Fibroblast of lung (primary cell): Measurements from ENCODE around the gene JMJD6. TPM values are rescaled to one million over a fixed set of nuclear protein-coding genes. Genes with fewer than 3 reads are reported as not detected.

Experiments
- DNase-seq, 2 donors: peaks; one replicate each; pipeline versions ENCODE4 v3.0.0 to v3.0.0-alpha.2; 2010; ENCODE audit warnings: low read depth in 2 of 2
- H2AFZ ChIP-seq: 2 replicates; pipeline ENCODE4 v1.5.1; 2012; ENCODE audit warnings: low read length, control low read depth, inconsistent platforms
- H3K27ac ChIP-seq: 2 replicates; pipeline ENCODE4 v1.5.1; 2011; ENCODE audit warnings: low read length, control low read depth; ENCODE audit not compliant: insufficient read depth
- H3K27me3 ChIP-seq: 2 replicates; pipeline ENCODE4 v1.5.1; 2011; ENCODE audit warnings: mild to moderate bottlenecking, low read length; ENCODE audit not compliant: control insufficient read depth, insufficient read depth
- H3K36me3 ChIP-seq: 2 replicates; pipeline ENCODE4 v1.5.1; 2011; ENCODE audit warnings: low read length; ENCODE audit not compliant: control insufficient read depth, insufficient read depth
- H3K4me1 ChIP-seq: 2 replicates; pipeline ENCODE4 v1.5.1; 2011; ENCODE audit warnings: low read length; ENCODE audit not compliant: control insufficient read depth, insufficient read depth; ENCODE audit errors: extremely low read depth
- H3K4me2 ChIP-seq: 2 replicates; pipeline ENCODE4 v1.5.1; 2011; ENCODE audit warnings: low read length, control low read depth; ENCODE audit not compliant: insufficient read depth; ENCODE audit errors: extremely low read depth
- H3K4me3 ChIP-seq, 4 experiments: fragments of 200-600 bp in 1 of 4; sonication (generic) in 1 of 4; replicated peaks in 1 of 4; 2 replicates each; pipeline ENCODE4 v1.5.1; 2011 to 2016; ENCODE audit warnings: low read length in 4 of 4, low read depth in 3 of 4, mild to moderate bottlenecking in 3 of 4, control low read depth in 2 of 4, inconsistent platforms in 1 of 4, mixed read lengths in 1 of 4; ENCODE audit not compliant: insufficient read depth in 1 of 4; ENCODE audit errors: control extremely low read depth in 1 of 4
- H3K79me2 ChIP-seq: 2 replicates; pipeline ENCODE4 v1.5.1; 2012; ENCODE audit warnings: mild to moderate bottlenecking, low read length, inconsistent platforms; ENCODE audit not compliant: control insufficient read depth, insufficient read depth
- H3K9ac ChIP-seq: 2 replicates; pipeline ENCODE4 v1.5.1; 2011; ENCODE audit warnings: mild to moderate bottlenecking, low read length, control low read depth; ENCODE audit not compliant: insufficient read depth
- H3K9me3 ChIP-seq: 2 replicates; pipeline ENCODE4 v1.5.1; 2012; ENCODE audit warnings: low read depth, low read length; ENCODE audit not compliant: control insufficient read depth, insufficient read depth
- H4K20me1 ChIP-seq: 2 replicates; pipeline ENCODE4 v1.5.1; 2011; ENCODE audit warnings: low read length; ENCODE audit not compliant: control insufficient read depth, insufficient read depth; ENCODE audit errors: extremely low read depth
- EZH2 ChIP-seq: IDR thresholded peaks from 2 replicates; pipeline ENCODE4 v1.5.1; 2012; ENCODE audit warnings: low read length, control low read depth, mild to moderate bottlenecking; ENCODE audit errors: missing control alignments
- polyA plus RNA-seq, 2 donors: library from polyadenylated mRNA; depleted of rRNA in 1 of 2; stranded (reverse) in 1 of 2; unstranded in 1 of 2; fragments of >200 nt; gene quantifications; 2 replicates each; pipeline ENCODE4 v1.2.1, GENCODE V29; 2011 to 2012; ENCODE audit warnings: missing spikeins in 1 of 2
- total RNA-seq: library from RNA; depleted of rRNA; stranded (reverse); fragments of >200 nt; gene quantifications from 2 replicates; pipeline ENCODE4 v1.2.1, GENCODE V29; 2014
- TF ChIP-seq, protein P1 (sequence below), 2 donors: IDR thresholded peaks in 1 of 2; conservative IDR thresholded peaks in 1 of 2; 1 replicate in 1 of 2; 2 replicates in 1 of 2; pipeline ENCODE4 v1.5.1; 2011 to 2012; ENCODE audit warnings: low read length in 2 of 2, control low read depth in 1 of 2, inconsistent platforms in 1 of 2, low read depth in 1 of 2, mild to moderate bottlenecking in 1 of 2

Gene JMJD6
- total and polyA plus RNA-seq, 2 donors (not counting 1 experiment from before 2014, with no cell fraction given): 16.2 to 17.7 TPM

DNA sequence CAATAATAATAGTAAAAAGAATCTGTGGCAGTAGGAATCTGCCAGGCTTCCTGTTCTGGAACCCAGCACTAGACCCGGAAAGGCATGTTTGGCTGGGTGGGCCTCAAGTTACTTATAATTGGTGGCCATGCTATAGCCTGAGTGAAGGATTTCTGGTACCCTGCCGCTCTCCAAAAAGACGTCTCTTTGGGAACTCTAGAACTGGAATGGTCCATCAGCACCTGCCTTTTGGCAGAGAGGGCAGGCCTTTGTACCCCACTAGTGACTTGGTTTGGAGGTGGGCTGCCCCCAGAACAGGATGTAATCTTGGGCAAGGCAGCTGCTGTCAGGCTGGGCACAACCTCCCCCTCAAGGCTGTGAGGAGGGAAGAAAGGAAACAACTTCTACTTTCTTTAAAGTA, 53.5 kb downstream of the JMJD6 start:
- Histone ChIP-seq H3K9ac (no peak overlapping the region), H3K9me3 (no peaks in the 10 kb centered on the region), H3K27me3 (no peaks in the 10 kb centered on the region), H3K27ac (no peak overlapping the region), H4K20me1 (no peaks in the 10 kb centered on the region), H3K36me3 (peaks cover 2% of the 10 kb centered on the region), H3K4me1 (peaks cover 9% of the 10 kb centered on the region), H3K4me3 (no peak overlapping the region), H3K79me2 (no peaks in the 10 kb centered on the region), H3K4me2 (no peak overlapping the region), H2AFZ (no peak overlapping the region)
- DNase-seq: no peak
- TF ChIP-seq, protein P1, sequence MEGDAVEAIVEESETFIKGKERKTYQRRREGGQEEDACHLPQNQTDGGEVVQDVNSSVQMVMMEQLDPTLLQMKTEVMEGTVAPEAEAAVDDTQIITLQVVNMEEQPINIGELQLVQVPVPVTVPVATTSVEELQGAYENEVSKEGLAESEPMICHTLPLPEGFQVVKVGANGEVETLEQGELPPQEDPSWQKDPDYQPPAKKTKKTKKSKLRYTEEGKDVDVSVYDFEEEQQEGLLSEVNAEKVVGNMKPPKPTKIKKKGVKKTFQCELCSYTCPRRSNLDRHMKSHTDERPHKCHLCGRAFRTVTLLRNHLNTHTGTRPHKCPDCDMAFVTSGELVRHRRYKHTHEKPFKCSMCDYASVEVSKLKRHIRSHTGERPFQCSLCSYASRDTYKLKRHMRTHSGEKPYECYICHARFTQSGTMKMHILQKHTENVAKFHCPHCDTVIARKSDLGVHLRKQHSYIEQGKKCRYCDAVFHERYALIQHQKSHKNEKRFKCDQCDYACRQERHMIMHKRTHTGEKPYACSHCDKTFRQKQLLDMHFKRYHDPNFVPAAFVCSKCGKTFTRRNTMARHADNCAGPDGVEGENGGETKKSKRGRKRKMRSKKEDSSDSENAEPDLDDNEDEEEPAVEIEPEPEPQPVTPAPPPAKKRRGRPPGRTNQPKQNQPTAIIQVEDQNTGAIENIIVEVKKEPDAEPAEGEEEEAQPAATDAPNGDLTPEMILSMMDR (conservative IDR thresholded peaks at IDR 0.05 in 1 of 2, IDR thresholded peaks at IDR 0.05 in 1 of 2; ENCODE audit: low read depth in 1 of 2, low read length in 2 of 2): no peak
- TF ChIP-seq EZH2: no peak

DNA sequence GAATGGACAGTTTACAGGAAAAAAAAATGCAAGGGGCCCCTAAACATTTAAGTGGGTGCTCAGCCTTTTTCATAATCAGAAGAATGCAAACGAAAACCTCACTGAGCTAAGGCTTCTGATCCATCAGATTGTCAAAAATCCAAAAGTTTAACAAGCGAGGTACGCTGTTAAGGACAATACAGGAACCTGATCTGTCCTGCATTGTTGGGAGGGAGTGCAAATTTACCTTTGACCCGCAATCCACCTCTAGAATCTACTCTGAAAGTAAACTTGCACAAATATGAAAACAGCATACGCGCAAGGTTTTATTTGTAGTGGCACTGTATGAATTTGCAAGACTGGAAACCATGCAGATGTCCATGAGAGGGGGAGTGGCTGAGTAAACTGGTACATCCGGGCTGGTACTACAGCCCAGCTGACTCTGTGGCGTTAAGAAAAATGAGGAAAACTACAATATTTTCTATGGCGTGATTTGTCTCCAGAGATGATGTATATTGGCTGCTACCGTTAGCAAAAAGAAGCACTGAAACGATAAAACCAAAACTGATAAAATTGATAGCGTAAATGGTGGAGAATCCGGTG, 54.0 kb downstream of the JMJD6 start:
- Histone ChIP-seq H3K27ac (peak overlapping the region; percentile 58), H3K9me3 (no peaks in the 10 kb centered on the region), H3K4me1 (peaks cover 9% of the 10 kb centered on the region), H4K20me1 (no peaks in the 10 kb centered on the region), H3K4me3 (peak overlapping the region; percentile 63 to 93 (median 68)), H3K4me2 (peak overlapping the region; percentile 88), H2AFZ (peak overlapping the region; percentile 61), H3K79me2 (no peaks in the 10 kb centered on the region), H3K27me3 (no peaks in the 10 kb centered on the region), H3K36me3 (peaks cover 2% of the 10 kb centered on the region), H3K9ac (peak overlapping the region; percentile 23)
- TF ChIP-seq, protein P1 (conservative IDR thresholded peaks at IDR 0.05 in 1 of 2, IDR thresholded peaks at IDR 0.05 in 1 of 2; ENCODE audit: low read depth in 1 of 2, low read length in 2 of 2): no peak
- TF ChIP-seq EZH2: no peak
- no peak for DNase-seq

DNA sequence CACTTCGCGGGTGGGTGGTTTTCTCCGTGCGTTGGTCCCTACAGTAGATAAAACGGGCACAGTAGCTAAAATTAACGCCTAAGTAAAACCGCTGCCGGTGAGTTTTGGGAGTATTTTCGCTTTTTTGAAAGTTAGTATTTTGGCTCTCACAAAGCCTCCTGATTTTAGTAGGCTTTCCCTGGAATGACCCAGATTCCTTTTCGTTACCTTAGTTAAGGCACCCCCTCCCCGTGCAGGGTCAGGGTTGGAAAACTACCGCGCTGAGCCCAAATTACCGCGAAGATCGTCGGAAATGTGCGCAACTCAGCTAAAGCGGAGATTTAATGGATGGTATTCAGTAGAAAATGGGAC, 54.5 kb downstream of the JMJD6 start:
- peak overlapping the region; percentile 23 for H3K9ac ChIP-seq
- H3K4me1 ChIP-seq: peaks cover 9% of the 10 kb centered on the region
- no peaks in the 10 kb centered on the region for H3K79me2 ChIP-seq
- peak overlapping the region; percentile 58 for H3K27ac ChIP-seq
- no peaks in the 10 kb centered on the region for H3K27me3 ChIP-seq
- no peaks in the 10 kb centered on the region for H3K9me3 ChIP-seq
- DNase-seq: no peak
- H2AFZ ChIP-seq: peak overlapping the region; percentile 61
- peaks cover 2% of the 10 kb centered on the region for H3K36me3 ChIP-seq
- peak overlapping the region; percentile 88 for H3K4me2 ChIP-seq
- TF ChIP-seq EZH2: no peak
- TF ChIP-seq, protein P1 (conservative IDR thresholded peaks at IDR 0.05 in 1 of 2, IDR thresholded peaks at IDR 0.05 in 1 of 2; ENCODE audit: low read depth in 1 of 2, low read length in 2 of 2): no peak
- peak overlapping the region; percentile 63 to 93 (median 68) for H3K4me3 ChIP-seq
- H4K20me1 ChIP-seq: no peaks in the 10 kb centered on the region
